Type B pancreatic cell (in vitro differentiated cells): ENCODE measurements around the gene OPN4. TPM values are rescaled to one million over a fixed set of nuclear protein-coding genes. Genes with fewer than 3 reads are reported as not detected.

Experiments
- DNase-seq: peaks from one replicate; pipeline ENCODE4 v3.0.0; 2021; ENCODE audit warnings: mixed read lengths; ENCODE audit not compliant: unreplicated experiment; ENCODE audit errors: extremely low spot score
- H3K27ac Mint-ChIP-seq: 2 replicates; pipeline ENCODE4 v1.8.0; 2021; ENCODE audit warnings: mild to moderate bottlenecking, mixed read lengths
- H3K27me3 Mint-ChIP-seq: 2 replicates; pipeline ENCODE4 v1.8.0; 2021; ENCODE audit warnings: mixed read lengths
- H3K36me3 Mint-ChIP-seq: 2 replicates; pipeline ENCODE4 v1.8.0; 2021; ENCODE audit warnings: mixed read lengths
- H3K4me1 Mint-ChIP-seq: one replicate; pipeline ENCODE4 v1.8.0; 2021; ENCODE audit warnings: mixed read lengths; ENCODE audit not compliant: unreplicated experiment
- H3K4me3 Mint-ChIP-seq: 2 replicates; pipeline ENCODE4 v1.8.0; 2021; ENCODE audit warnings: mild to moderate bottlenecking, mixed read lengths
- H3K9me3 Mint-ChIP-seq: 2 replicates; pipeline ENCODE4 v1.8.0; 2021; ENCODE audit warnings: mixed read lengths
- CTCF ChIP-seq: fragments of 200-600 bp; sonication (generic); conservative IDR thresholded peaks from 2 replicates; pipeline ENCODE4 v1.5.0; 2021; ENCODE audit warnings: antibody characterized with exemption, mild to moderate bottlenecking
- total RNA-seq: library from RNA; stranded (reverse); gene quantifications from 2 replicates; pipeline ENCODE4 v1.2.1, GENCODE V29; 2021; ENCODE audit warnings: low replicate concordance

OPN4 gene
- total RNA-seq, 1 donor from 2014 or later: not detected

GRCh38 chr10:86671985-86672710, 17.8 kb downstream of the OPN4 start:
- H3K4me3 Mint-ChIP-seq: peak overlapping the region; percentile 78
- TF ChIP-seq CTCF: no peak

GRCh38 chr10:86673216-86673826, 19.0 kb downstream of the OPN4 start:
- Mint-ChIP-seq H3K9me3 (no peaks in the 10 kb centered on the region), H3K4me3 (peak overlapping the region; percentile 20), H3K36me3 (no peaks in the 10 kb centered on the region), H3K27me3 (no peaks in the 10 kb centered on the region), H3K4me1 (peaks cover 21% of the 10 kb centered on the region), H3K27ac (peak overlapping the region; percentile 11)
- TF ChIP-seq CTCF: no peak
- DNase-seq: no peak

More at GRCh38 chr10:86671985-86672710, 17.8 kb downstream of the OPN4 start:
- Mint-ChIP-seq H3K36me3 (no peaks in the 10 kb centered on the region), H3K4me1 (peaks cover 26% of the 10 kb centered on the region), H3K27me3 (no peaks in the 10 kb centered on the region), H3K27ac (peak overlapping the region; percentile 63), H3K9me3 (no peaks in the 10 kb centered on the region)
- no peak for DNase-seq

GRCh38 chr10:86673827-86674581, 19.7 kb downstream of the OPN4 start:
- Mint-ChIP-seq H3K36me3 (no peaks in the 10 kb centered on the region), H3K4me1 (peaks cover 15% of the 10 kb centered on the region), H3K4me3 (peak overlapping the region; percentile 20), H3K27ac (peak overlapping the region; percentile 11), H3K27me3 (no peaks in the 10 kb centered on the region), H3K9me3 (no peaks in the 10 kb centered on the region)
- no peak for TF ChIP-seq CTCF
- no peak for DNase-seq

- H3K9me3 Mint-ChIP-seq: no peaks in the 10 kb centered on the region
- H3K4me1 Mint-ChIP-seq: peaks cover 19% of the 10 kb centered on the region
These were observed 20.6 kb downstream of the OPN4 start for GRCh38 chr10:86674912-86675311.

GRCh38 chr10:86677374-86677773, 23.0 kb downstream of the OPN4 start:
- no peak overlapping the region for H3K4me3 Mint-ChIP-seq
- no peaks in the 10 kb centered on the region for H3K36me3 Mint-ChIP-seq
- peaks cover 21% of the 10 kb centered on the region for H3K4me1 Mint-ChIP-seq
- no peak for TF ChIP-seq CTCF
- no peaks in the 10 kb centered on the region for H3K27me3 Mint-ChIP-seq
- H3K27ac Mint-ChIP-seq: no peak overlapping the region
- no peaks in the 10 kb centered on the region for H3K9me3 Mint-ChIP-seq
- DNase-seq: no peak

More at GRCh38 chr10:86674912-86675311, 20.6 kb downstream of the OPN4 start:
- TF ChIP-seq CTCF: no peak
- H3K4me3 Mint-ChIP-seq: no peak overlapping the region
- H3K36me3 Mint-ChIP-seq: no peaks in the 10 kb centered on the region
- H3K27me3 Mint-ChIP-seq: no peaks in the 10 kb centered on the region
- DNase-seq: no peak
- no peak overlapping the region for H3K27ac Mint-ChIP-seq
